Aorta (tissue), 5 donors: ENCODE results near the gene CDC42BPB. TPM values are rescaled to one million over a fixed set of nuclear protein-coding genes. Genes with fewer than 3 reads are reported as not detected.

Experiments
- ATAC-seq: fragments of 200-7000 bp; cut with Tn5 transposase; one replicate; pipeline ENCODE4 v1.9.1; 2022; ENCODE audit warnings: moderate library complexity; ENCODE audit not compliant: low FRiP score
- DNase-seq, 2 donors: peaks; one replicate each; pipeline ENCODE4 v3.0.0-alpha.2; 2020
- H3K27ac ChIP-seq, 2 donors: one replicate each; pipeline ENCODE4 v1.5.1; 2013; ENCODE audit warnings: low read length in 2 of 2, mild to moderate bottlenecking in 2 of 2, moderate library complexity in 2 of 2, control low read depth in 1 of 2, inconsistent platforms in 1 of 2, low read depth in 1 of 2
- H3K27me3 ChIP-seq, 2 donors: one replicate each; pipeline ENCODE4 v1.6.1; 2013; ENCODE audit warnings: control low read depth in 1 of 2, low read length in 1 of 2, mild to moderate bottlenecking in 1 of 2, moderate library complexity in 1 of 2; ENCODE audit not compliant: insufficient read depth in 2 of 2, control insufficient read depth in 1 of 2
- H3K36me3 ChIP-seq, 2 donors: one replicate each; pipeline ENCODE4 v1.6.1; 2013; ENCODE audit warnings: control low read depth in 1 of 2, low read length in 1 of 2, mild to moderate bottlenecking in 1 of 2; ENCODE audit not compliant: insufficient read depth in 2 of 2, control insufficient read depth in 1 of 2
- H3K4me1 ChIP-seq, 2 donors: one replicate each; pipeline ENCODE4 v1.6.1; 2013; ENCODE audit warnings: low read length in 2 of 2, control low read depth in 1 of 2, mild to moderate bottlenecking in 1 of 2, moderate library complexity in 1 of 2; ENCODE audit not compliant: insufficient read depth in 2 of 2, control insufficient read depth in 1 of 2
- H3K4me3 ChIP-seq, 2 donors: one replicate each; pipeline ENCODE4 v1.5.1; 2013; ENCODE audit warnings: low read length in 2 of 2, control low read depth in 1 of 2, mild to moderate bottlenecking in 1 of 2
- H3K9me3 ChIP-seq: one replicate; pipeline ENCODE4 v1.6.1; 2013; ENCODE audit warnings: mild to moderate bottlenecking, low read length; ENCODE audit not compliant: control insufficient read depth
- WGBS, 2 donors: extraction: QIAGEN DNeasy Blood & Tissue Kit; methylation state at CpG; one replicate each; pipeline ENCODE4 v1.1.7; 2013; 5-methylcytosine and 5-hydroxymethylcytosine counted together
- intact Hi-C, 2 donors: fragments of 100-400 bp; cut with DNase I; formaldehyde crosslinking; loops; one replicate each; pipeline versions ENCODE4 v1.14.2 to v1.15.0; 2022
- polyA plus RNA-seq, 2 donors: library from polyadenylated mRNA; stranded (reverse); fragments of 200-250 nt; gene quantifications; one replicate each; pipeline ENCODE4 v1.2.3, GENCODE V29; 2013
- total RNA-seq, 2 donors: library from RNA; stranded (reverse); fragmentation: NEBNext Ultra II Directional; extraction: Animal tissue kit (Norgen Biotek cat#: 25700); gene quantifications; one replicate each; pipeline ENCODE4 v1.2.1, GENCODE V29; 2021
- donor health status: healthy with polysubstance abuse.
- donor health status: Bipolar disorder and iron deficiency.
- donor health status: DM: no; HTN: no; CAD: no.
- donor health status: DM: no; HTN: no; CAD: no.
- donor health status: DM: yes; HTN: yes; CAD: no.

Gene CDC42BPB
- total and polyA plus RNA-seq, 4 donors: 18.4 to 101 (median 63.8) TPM

DNA sequence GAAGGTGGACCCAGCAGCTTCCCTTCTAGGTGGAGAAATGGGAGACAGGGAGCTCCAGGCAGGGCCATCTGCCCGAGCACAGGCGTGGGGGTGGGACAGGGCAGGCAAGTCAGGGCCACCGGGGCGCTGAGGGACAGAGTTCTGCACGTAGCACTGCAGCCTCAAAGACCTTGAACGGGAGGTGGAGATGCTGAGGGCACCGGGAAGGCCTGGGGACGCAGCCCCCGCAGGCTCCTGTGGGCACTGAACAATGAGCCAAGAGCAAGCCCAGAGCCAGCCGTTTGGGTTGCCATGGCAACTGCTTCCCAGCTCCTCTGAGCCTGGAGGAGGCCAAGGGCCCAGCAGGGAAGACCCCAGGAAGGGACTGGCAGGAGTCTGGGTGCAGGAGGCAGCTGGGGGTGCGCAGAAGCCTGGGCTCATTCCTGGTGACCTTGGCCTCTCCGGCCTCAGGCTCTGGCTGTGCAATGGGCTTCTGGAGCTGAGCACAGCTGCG is 30.0 kb upstream of the CDC42BPB start:
- intact Hi-C loops: no loop called here
- Histone ChIP-seq H3K27me3 (no peaks in the 10 kb centered on the region), H3K4me1 (no peaks in the 10 kb centered on the region), H3K36me3 (no peaks in the 10 kb centered on the region), H3K9me3 (no peaks in the 10 kb centered on the region), H3K4me3 (no peak overlapping the region), H3K27ac (no peak overlapping the region)
- 78 to 80% methylated on average over 13 of the region's 13 CpGs for WGBS, 2 donors
- DNase-seq (no peak), ATAC-seq (no peak)

DNA sequence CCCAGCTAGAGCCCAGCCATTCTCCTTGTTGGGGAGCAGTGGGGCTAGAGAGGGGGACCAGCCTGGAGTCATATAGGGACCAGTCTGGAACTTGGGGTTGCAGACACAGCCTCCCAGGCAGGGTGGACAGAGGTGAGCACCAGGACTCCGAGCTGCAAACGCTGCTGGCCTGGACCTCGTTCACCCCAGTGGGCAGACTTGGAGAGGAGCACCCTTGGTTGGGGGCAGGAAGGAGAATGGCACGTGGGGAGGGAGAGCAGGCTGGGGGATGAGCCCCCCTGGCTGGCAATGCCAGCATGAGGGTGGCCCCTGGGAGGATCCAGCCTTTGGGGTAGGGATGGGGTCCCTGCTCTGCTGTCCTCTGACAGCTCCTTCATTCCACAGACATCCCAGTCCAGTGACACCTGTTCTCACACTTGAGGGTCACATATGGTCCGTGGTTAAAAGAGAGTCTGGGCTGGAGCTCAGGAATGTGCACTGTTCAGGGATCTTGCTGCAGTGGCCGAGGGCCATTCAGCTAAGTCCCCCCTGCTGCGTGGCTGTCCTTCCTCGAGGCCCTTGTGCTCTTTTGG is 29.5 kb upstream of the CDC42BPB start:
- DNase-seq (peak in 1 of 2 donors; percentile 34), ATAC-seq (no peak)
- Histone ChIP-seq H3K36me3 (no peaks in the 10 kb centered on the region), H3K27ac (no peak overlapping the region), H3K4me1 (no peaks in the 10 kb centered on the region), H3K4me3 (no peak overlapping the region), H3K27me3 (no peaks in the 10 kb centered on the region), H3K9me3 (no peaks in the 10 kb centered on the region)
- intact Hi-C loops: no loop called here
- WGBS, 2 donors: 73 to 77% methylated on average over 8 of the region's 8 CpGs

DNA sequence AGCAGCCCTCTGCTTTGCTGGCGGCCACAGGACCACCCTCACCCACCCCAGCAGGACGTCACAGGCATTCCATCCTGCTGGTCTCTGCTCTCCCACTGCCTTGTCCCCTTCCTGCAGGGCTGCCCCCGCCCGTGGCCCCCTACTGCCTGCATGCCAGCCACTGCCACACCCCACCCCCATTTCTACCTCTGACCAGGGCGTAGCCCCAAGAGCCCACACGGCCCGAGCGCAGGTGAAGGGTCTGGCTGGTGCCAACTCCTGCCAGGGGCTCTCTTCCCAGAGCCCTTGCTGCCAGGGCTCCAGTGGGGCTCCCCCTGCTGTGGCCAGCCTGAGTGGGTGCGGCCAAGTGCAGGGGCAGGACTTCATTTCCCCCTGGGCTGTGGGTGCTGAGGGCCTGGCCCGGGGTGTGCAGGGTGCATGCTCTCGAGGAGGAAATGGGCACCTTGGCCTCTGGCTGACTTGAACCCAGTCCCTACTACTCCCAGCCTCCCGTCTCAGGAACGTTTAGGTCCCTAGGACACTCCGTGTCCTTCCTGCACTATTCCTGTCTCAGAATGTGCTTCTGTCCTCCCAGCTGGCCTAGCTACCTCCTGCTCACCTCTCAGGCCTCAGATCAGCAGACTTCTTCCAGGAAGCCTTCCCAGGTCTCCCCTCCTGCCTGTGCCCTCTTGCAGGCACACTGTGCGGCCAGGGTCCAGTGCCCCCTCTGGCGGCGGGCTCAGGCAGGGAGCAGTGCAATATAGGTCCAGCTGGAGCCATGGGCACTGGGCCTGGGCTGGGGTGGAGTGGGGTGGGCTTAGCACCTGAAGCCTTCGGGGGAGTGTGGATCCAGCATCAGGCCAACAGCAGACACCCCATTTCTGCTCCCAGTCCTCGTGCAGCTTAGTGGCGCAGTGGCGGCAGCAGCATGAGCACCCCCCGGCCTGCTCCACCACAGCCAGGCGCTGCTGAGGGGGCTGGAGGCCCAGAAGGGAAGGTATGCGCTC is 28.1 kb upstream of the CDC42BPB start:
- Histone ChIP-seq H3K4me3 (no peak overlapping the region), H3K9me3 (no peaks in the 10 kb centered on the region), H3K27me3 (no peaks in the 10 kb centered on the region), H3K4me1 (no peaks in the 10 kb centered on the region), H3K27ac (no peak overlapping the region), H3K36me3 (no peaks in the 10 kb centered on the region)
- intact Hi-C loops: no loop called here
- WGBS, 2 donors: 77 to 81% methylated on average over 23 to 24 of the region's 24 CpGs
- DNase-seq (peak; percentile 26 to 68), ATAC-seq (no peak)

DNA sequence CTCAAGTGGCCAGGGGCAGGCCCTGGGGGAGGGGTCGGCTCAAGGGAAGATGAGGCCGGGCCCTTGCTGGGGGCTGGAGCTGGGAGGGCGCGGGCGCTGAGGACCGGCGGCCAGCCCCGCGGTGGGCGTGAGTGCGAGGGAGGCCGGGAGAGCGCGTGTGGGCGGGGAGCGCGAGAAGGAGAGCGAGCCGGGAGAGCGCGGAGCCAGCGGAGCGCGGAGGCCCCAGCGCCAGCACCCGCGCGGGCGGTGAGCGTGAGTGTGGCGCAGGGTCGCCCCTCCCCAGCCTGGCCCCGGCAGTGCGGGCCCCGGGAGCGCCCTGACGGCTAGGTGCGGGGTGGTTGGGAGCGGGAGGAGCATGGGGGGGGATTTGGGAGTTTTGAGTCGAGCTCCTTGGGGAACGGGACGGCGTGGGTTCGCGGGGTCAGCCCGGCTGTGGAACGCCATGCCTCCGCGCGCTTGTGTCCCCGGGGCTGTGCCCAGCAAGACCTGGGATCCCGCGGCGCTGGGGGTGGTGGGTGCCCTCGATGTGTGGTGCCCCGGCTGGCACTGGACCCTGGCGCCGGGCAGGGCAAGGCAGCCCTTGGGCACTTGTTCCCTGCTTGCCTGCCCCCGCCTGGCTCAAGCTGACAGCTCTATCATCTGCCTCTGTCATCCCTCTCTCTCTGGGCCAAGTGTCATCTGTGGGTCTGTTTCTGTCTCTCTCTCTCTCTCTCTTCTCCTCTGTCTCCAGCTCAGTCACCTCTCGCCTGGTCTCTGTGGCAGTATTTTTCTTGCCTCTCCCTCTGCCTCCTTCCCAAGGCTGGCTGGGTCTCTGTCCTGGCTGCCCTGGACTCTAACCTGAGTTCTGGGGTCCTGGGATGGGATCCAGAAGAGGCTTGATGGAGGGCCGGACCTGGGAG is 26.9 kb upstream of the CDC42BPB start, which contains the start of gene LBHD2:
LBHD2 (plus strand) TSS at position 190 of the 899 bp plus-strand sequence. CDS start 1,803 bp downstream, outside the sequence.
- 18 to 26% methylated on average over 38 to 61 of the region's 61 CpGs for WGBS, 2 donors
- no peaks in the 10 kb centered on the region for H3K4me1 ChIP-seq
- DNase-seq (peak; percentile 40 to 79), ATAC-seq (no peak)
- intact Hi-C loops: no loop called here
- H3K4me3 ChIP-seq: no peak within 1 kb of the TSS
- H3K9me3 ChIP-seq: no peaks in the 10 kb centered on the region
- H3K27me3 ChIP-seq: no peaks in the 10 kb centered on the region
- no peaks in the 10 kb centered on the region for H3K36me3 ChIP-seq
- H3K27ac ChIP-seq: no peak within 1 kb of the TSS

DNA sequence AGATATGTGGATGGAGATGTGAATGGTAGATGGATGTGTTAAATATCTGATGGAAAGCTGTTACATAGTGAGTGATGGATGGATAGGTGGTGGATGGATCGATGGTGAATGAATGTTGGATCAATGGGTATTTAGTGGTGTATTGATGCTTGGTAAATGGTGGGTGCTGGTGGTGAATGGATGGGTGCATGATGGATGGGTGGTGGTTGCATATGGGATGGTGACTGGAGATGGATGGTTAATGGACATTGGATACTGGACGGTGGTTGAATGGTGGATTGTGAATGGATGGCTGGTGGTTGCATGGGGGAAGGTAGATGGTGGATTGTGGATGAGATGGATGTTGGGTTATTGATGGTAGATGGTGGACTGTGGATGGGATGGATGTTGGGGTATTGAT is 24.6 kb upstream of the CDC42BPB start:
- intact Hi-C loops: no loop called here
- no peaks in the 10 kb centered on the region for H3K9me3 ChIP-seq
- H3K27ac ChIP-seq: no peak overlapping the region
- no peak for DNase-seq
- 98 to 99% methylated on average over 2 of the region's 2 CpGs for WGBS, 2 donors
- H3K4me3 ChIP-seq: no peak overlapping the region
- no peaks in the 10 kb centered on the region for H3K4me1 ChIP-seq
- H3K36me3 ChIP-seq: no peaks in the 10 kb centered on the region
- H3K27me3 ChIP-seq: no peaks in the 10 kb centered on the region
- no peak for ATAC-seq

DNA sequence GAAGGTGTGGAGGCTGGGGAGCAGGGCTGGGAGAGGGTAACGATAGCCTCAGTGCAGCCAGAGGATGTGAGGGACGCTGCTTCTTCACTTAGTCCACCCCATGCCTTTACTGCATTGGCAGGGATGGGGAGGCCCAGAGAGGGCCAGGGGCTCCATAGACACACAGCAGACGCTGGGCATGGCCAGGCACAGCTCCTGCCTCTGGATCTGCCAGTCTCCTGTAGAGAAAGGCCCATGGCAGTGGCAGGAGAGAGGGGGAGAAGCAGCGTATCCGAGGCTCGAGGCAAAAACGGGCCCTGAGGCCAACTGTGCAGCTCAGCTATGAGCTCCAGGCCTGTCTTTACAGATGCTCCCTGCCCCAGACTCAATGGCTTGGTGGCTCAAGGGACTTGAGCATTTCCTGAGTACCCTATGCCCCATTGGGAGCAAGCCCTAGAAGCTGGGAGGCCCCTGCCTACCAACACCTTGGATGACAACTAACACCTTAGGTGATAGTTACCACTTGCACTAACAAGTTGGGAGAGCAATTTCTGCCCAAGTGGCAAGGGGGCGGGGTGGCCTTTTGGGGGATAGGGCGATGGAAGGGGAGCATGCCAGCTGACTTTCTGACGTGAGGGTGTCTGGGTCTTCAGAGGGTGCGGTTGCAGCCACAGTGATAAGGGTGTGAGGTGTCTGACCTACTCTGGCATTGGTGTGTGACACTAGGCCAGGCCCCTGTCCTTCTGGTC is 21.7 kb upstream of the CDC42BPB start:
- Histone ChIP-seq H3K4me1 (no peaks in the 10 kb centered on the region), H3K27ac (no peak overlapping the region), H3K9me3 (no peaks in the 10 kb centered on the region), H3K27me3 (no peaks in the 10 kb centered on the region), H3K36me3 (no peaks in the 10 kb centered on the region), H3K4me3 (no peak overlapping the region)
- intact Hi-C loops: loop anchor here (5.0 to 10.0 kb wide), 2 partner anchors 213 to 216 kb away; no protein-coding TSS in a partner anchor
- DNase-seq: peak; percentile 42 to 65
- ATAC-seq: no peak
- WGBS, 2 donors: 82 to 85% methylated on average over 11 of the region's 11 CpGs

DNA sequence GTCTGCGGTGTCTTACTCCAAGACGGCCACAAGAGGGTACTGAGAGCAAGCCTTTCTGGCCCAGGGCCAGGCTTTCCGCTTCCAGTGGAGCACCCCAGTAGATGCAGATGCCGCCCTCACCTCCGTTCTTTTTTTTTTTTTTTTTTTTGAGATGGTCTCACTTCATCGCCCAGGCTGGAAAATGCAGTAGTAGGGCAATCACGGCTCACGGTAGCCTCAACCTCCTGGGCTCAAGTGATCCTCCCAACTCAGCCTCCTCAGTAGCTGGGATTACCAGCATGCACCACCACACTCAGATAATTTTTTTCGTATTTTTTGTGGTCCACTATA is 21.0 kb upstream of the CDC42BPB start:
- intact Hi-C loops: loop anchor here (5.0 to 10.0 kb wide), 2 partner anchors 214 to 216 kb away; no protein-coding TSS in a partner anchor
- peak; percentile 69 for ATAC-seq
- Histone ChIP-seq H3K4me3 (no peak overlapping the region), H3K4me1 (no peaks in the 10 kb centered on the region), H3K27ac (no peak overlapping the region), H3K9me3 (no peaks in the 10 kb centered on the region), H3K27me3 (no peaks in the 10 kb centered on the region), H3K36me3 (no peaks in the 10 kb centered on the region)
- WGBS, 2 donors: 16 to 20% methylated on average over 9 of the region's 9 CpGs
- peak; percentile 85 to 89 for DNase-seq
